Trophoblast cell (in vitro differentiated cells and primary cell): ENCODE data around the gene FNDC11.

Experiments used
- DNase-seq, 2 donors: peaks; one replicate each; pipeline ENCODE4 v3.0.0-alpha.2; 2016
- H2AFZ ChIP-seq: 2 replicates; pipeline ENCODE4 v1.6.1; 2013; ENCODE audit warnings: low read length, moderate library complexity, mild to moderate bottlenecking; ENCODE audit not compliant: insufficient read depth, poor library complexity
- H2AK5ac ChIP-seq: 2 replicates; pipeline ENCODE4 v1.6.1; 2013; ENCODE audit warnings: mild to moderate bottlenecking, low read length
- H2BK120ac ChIP-seq: 2 replicates; pipeline ENCODE4 v1.6.1; 2013; ENCODE audit warnings: low read length, mild to moderate bottlenecking, moderate library complexity; ENCODE audit not compliant: insufficient read depth, poor library complexity
- H2BK12ac ChIP-seq: 2 replicates; pipeline ENCODE4 v1.6.1; 2013; ENCODE audit warnings: mild to moderate bottlenecking, low read length, moderate library complexity
- H2BK5ac ChIP-seq: 2 replicates; pipeline ENCODE4 v1.6.1; 2013; ENCODE audit warnings: low read length, low read depth, moderate library complexity, mild to moderate bottlenecking; ENCODE audit not compliant: poor library complexity
- H3K14ac ChIP-seq: 2 replicates; pipeline ENCODE4 v1.6.1; 2013; ENCODE audit warnings: mild to moderate bottlenecking, low read length
- H3K18ac ChIP-seq: 2 replicates; pipeline ENCODE4 v1.6.1; 2013; ENCODE audit warnings: mild to moderate bottlenecking, low read length
- H3K23ac ChIP-seq: 2 replicates; pipeline ENCODE4 v1.6.1; 2013; ENCODE audit warnings: low read length
- H3K27ac ChIP-seq: 2 replicates; pipeline ENCODE4 v1.5.1; 2013; ENCODE audit warnings: low read depth, mild to moderate bottlenecking, inconsistent platforms, low read length, moderate library complexity
- H3K27me3 ChIP-seq: 2 replicates; pipeline ENCODE4 v1.6.1; 2013; ENCODE audit warnings: inconsistent platforms, mild to moderate bottlenecking, low read length, moderate library complexity; ENCODE audit not compliant: insufficient read depth
- H3K36me3 ChIP-seq, 2 experiments: 1 replicate in 1 of 2; 2 replicates in 1 of 2; pipeline ENCODE4 v1.6.1; 2013; ENCODE audit warnings: low read length in 2 of 2, mild to moderate bottlenecking in 2 of 2, moderate library complexity in 1 of 2; ENCODE audit not compliant: insufficient read depth in 2 of 2, control insufficient read depth in 1 of 2
- H3K4ac ChIP-seq: 2 replicates; pipeline ENCODE4 v1.6.1; 2013; ENCODE audit warnings: low read depth, mild to moderate bottlenecking, low read length, moderate library complexity
- H3K4me1 ChIP-seq, 2 experiments: 1 replicate in 1 of 2; 2 replicates in 1 of 2; pipeline ENCODE4 v1.6.1; 2013; ENCODE audit warnings: low read length in 2 of 2, mild to moderate bottlenecking in 2 of 2, moderate library complexity in 1 of 2; ENCODE audit not compliant: insufficient read depth in 2 of 2, control insufficient read depth in 1 of 2
- H3K4me2 ChIP-seq: 2 replicates; pipeline ENCODE4 v1.6.1; 2013; ENCODE audit warnings: inconsistent platforms, mild to moderate bottlenecking, low read length, moderate library complexity
- H3K4me3 ChIP-seq: 2 replicates; pipeline ENCODE4 v1.5.1; 2013; ENCODE audit warnings: mild to moderate bottlenecking, low read depth, low read length, inconsistent platforms
- H3K79me1 ChIP-seq: one replicate; pipeline ENCODE4 v1.6.1; 2013; ENCODE audit warnings: low read length
- H3K79me2 ChIP-seq: 2 replicates; pipeline ENCODE4 v1.6.1; 2013; ENCODE audit warnings: low read length, mild to moderate bottlenecking; ENCODE audit not compliant: control insufficient read depth, insufficient read depth, poor library complexity
- H3K9ac ChIP-seq: 2 replicates; pipeline ENCODE4 v1.6.1; 2013; ENCODE audit warnings: mild to moderate bottlenecking, low read length
- H3K9me3 ChIP-seq: 2 replicates; pipeline ENCODE4 v1.6.1; 2013; ENCODE audit warnings: low read depth, mild to moderate bottlenecking, control low read depth, inconsistent platforms, low read length; ENCODE audit not compliant: insufficient read depth
- H4K12ac ChIP-seq: 2 replicates; pipeline ENCODE4 v1.6.1; 2013; ENCODE audit warnings: low read depth, mild to moderate bottlenecking, low read length, moderate library complexity
- H4K8ac ChIP-seq: 2 replicates; pipeline ENCODE4 v1.6.1; 2013; ENCODE audit warnings: low read depth, mild to moderate bottlenecking, low read length, moderate library complexity
- H4K91ac ChIP-seq: one replicate; pipeline ENCODE4 v1.6.1; 2013; ENCODE audit warnings: low read depth, mild to moderate bottlenecking, low read length, moderate library complexity
- WGBS: extraction: QIAGEN DNeasy Blood & Tissue Kit; methylation state at CpG from one replicate; pipeline ENCODE4 v1.1.7; 2013; ENCODE audit warnings: missing lambda C conversion rate; ENCODE audit not compliant: insufficient read length, insufficient coverage; ENCODE audit errors: extremely low coverage; 5-methylcytosine and 5-hydroxymethylcytosine counted together

Gene FNDC11

DNA sequence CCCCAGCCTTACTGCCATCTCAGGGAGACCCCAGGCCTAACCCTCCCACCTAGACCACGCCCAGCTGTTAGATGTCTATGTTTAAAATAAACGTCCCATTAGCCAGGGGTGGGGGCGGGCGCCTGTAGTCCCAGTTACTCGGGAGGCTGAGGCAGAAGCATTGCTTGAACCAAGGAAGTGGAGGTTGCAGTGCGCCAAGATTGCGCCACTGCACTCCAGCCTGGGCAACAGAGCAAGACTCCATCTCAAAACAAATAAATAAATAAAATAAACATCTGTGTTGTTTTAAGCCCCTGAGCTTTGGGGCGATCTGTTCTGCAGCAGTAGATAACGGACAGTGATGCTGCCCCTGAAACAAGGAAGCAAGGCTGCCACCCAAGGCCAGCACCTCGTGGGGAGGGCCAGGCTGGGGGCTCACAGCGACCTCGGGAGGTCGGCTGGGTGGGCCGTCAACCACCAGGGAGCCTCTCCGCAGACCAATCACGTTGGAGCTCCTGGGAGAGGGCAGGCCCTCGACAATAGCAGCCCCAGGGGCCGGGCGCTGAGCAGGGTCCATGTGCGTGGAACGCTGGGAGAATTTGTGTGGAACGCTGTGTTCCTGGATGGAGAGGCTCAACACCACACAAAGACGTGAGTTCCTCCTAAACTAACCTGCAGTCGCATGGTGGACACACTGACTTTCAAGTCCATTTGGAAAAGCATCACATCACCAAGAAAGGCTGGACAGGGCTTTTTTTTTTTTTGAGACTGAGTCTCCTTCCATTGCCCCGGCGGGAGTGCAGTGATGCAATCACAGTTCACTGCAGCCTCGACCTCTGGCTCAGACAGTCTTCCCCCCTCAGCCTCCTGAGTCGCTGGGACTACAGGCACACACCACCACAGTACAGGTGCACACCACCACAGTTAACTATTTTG is 21.1 kb downstream of the FNDC11 start:
- H2AFZ ChIP-seq: no peak overlapping the region
- no peak overlapping the region for H3K4ac ChIP-seq
- H3K4me2 ChIP-seq: no peak overlapping the region
- peak overlapping the region; percentile 94 for H4K8ac ChIP-seq
- H4K91ac ChIP-seq: peak overlapping the region; percentile 87
- H3K4me1 ChIP-seq: peaks cover 3 to 12% of the 10 kb centered on the region in 2 experiments
- H3K27me3 ChIP-seq: no peaks in the 10 kb centered on the region
- H3K14ac ChIP-seq: no peak overlapping the region
- no CpG with 5 or more reads among the region's 28 CpGs for WGBS
- DNase-seq: peak in 1 of 2 donors; percentile 6
- no peak overlapping the region for H3K4me3 ChIP-seq
- H3K27ac ChIP-seq: no peak overlapping the region
- no peak overlapping the region for H3K18ac ChIP-seq
- H3K9me3 ChIP-seq: no peaks in the 10 kb centered on the region
- H3K79me1 ChIP-seq: peaks cover 8% of the 10 kb centered on the region
- no peak overlapping the region for H2BK5ac ChIP-seq
- H3K23ac ChIP-seq: no peak overlapping the region
- H2BK120ac ChIP-seq: no peak overlapping the region
- no peak overlapping the region for H3K9ac ChIP-seq
- H3K79me2 ChIP-seq: peaks cover 3% of the 10 kb centered on the region
- peaks cover 0 to 1% of the 10 kb centered on the region in 2 experiments for H3K36me3 ChIP-seq
- H4K12ac ChIP-seq: peak overlapping the region; percentile 73
- H2BK12ac ChIP-seq: peak overlapping the region; percentile 27
- no peak overlapping the region for H2AK5ac ChIP-seq

DNA sequence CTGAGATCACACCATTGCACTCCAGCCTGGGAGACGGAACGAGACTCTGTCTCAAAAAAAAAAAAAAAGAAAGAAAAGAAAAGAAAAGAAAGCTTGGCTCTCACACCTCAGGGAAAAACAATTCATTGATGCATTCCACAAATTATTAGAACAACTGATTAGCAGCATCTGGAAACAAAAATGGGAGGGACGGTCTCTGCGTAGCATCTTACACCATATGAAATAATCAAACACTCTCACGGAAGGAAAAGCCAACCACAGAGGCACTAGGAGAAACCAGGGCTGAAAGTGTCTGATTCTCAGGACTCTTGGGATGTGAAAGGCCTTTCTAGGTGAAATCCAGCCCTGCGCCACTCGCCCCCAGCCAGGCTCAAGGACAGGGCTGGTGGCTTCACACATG is 22.4 kb downstream of the FNDC11 start:
- Histone ChIP-seq H3K27me3 (no peaks in the 10 kb centered on the region), H2BK5ac (no peak overlapping the region), H4K91ac (no peak overlapping the region), H3K9ac (no peak overlapping the region), H2AFZ (no peak overlapping the region), H3K23ac (no peak overlapping the region), H3K4me1 (peaks cover 3 to 12% of the 10 kb centered on the region in 2 experiments), H2BK120ac (no peak overlapping the region), H4K8ac (no peak overlapping the region), H3K36me3 (no peaks in the 10 kb centered on the region), H3K14ac (no peak overlapping the region), H3K27ac (no peak overlapping the region), H3K9me3 (no peaks in the 10 kb centered on the region), H3K18ac (no peak overlapping the region), H2BK12ac (no peak overlapping the region), H3K79me1 (peaks cover 8% of the 10 kb centered on the region), H3K79me2 (peaks cover 3% of the 10 kb centered on the region), H2AK5ac (no peak overlapping the region), H4K12ac (no peak overlapping the region), H3K4me2 (no peak overlapping the region), H3K4me3 (no peak overlapping the region), H3K4ac (no peak overlapping the region)
- no CpG with 5 or more reads among the region's 7 CpGs for WGBS
- DNase-seq: peak in 1 of 2 donors; percentile 12

DNA sequence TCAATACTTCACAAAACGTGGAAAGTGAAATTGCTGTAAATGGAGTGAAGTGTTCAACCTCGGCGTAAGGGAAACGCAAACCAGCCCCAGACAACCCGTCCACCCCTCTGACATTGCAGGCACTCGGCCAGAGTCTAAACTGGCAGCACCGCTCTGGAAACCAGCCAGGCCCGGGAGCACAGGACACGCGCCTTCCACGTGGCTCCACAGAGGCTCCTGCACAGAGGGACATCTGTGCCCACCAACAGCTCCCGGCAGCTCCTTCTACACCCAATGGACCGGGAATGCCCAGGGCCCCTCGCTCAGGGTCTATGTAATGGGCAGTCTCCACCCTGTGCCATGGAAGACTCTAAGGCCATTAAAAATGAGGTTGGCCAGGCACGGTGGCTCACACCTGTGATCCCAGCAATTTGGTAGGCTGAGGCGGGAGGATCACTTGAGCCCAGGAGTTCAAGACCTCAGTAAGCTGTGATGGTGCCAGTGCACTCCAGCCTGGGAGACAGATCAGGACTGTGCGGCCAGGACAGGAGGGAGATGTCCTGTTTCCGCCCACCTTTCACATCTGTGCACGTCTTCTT is 23.4 kb downstream of the FNDC11 start:
- Histone ChIP-seq H3K23ac (no peak overlapping the region), H2BK5ac (no peak overlapping the region), H3K4ac (no peak overlapping the region), H3K9ac (no peak overlapping the region), H4K91ac (no peak overlapping the region), H3K36me3 (no peaks in the 10 kb centered on the region), H3K79me2 (peaks cover 3% of the 10 kb centered on the region), H3K9me3 (no peaks in the 10 kb centered on the region), H3K27me3 (no peaks in the 10 kb centered on the region), H2BK12ac (no peak overlapping the region), H3K4me1 (peaks cover 3 to 12% of the 10 kb centered on the region in 2 experiments), H3K18ac (no peak overlapping the region), H4K12ac (no peak overlapping the region), H3K27ac (no peak overlapping the region), H3K14ac (no peak overlapping the region), H4K8ac (no peak overlapping the region), H3K4me3 (no peak overlapping the region), H2AK5ac (no peak overlapping the region), H2AFZ (no peak overlapping the region), H2BK120ac (no peak overlapping the region), H3K79me1 (peaks cover 8% of the 10 kb centered on the region), H3K4me2 (no peak overlapping the region)
- WGBS: no CpG with 5 or more reads among the region's 19 CpGs
- DNase-seq: no peak

DNA sequence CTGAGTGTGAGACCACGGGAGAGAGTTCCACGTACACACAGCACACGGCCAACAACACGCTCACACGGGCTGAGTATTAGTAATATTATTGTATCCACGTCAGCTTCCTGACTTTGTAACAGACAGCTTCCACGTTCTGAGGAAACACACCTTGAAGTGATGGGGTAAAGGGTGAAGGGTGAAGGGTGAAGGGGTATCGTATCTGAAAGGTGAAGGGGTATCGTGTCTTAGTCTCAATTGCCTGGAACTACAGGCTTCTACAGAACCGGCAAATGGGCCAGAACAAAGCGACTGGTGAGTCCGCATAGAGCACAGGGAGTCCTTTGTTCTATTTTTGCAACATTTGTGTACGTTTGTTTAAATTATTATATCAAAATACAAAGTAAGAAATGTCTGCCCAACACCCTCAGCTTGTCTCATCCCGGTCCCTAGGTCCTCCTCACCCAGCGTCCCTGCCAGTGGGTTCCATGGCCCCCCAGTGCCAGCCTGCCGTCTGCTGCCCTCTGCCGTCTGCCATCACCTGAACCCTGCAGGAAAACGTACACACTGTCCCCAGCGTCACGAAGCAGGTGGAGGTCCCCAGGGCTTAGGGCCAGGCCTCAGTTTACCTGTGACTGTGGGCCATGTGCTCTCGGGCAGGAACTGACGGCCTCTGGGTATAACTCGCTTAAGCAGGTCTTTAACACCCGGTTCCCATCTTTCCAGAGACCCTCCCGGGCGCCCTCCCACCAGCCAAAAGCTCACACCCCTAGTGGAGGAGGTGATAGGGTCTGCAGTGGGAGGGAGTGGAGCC is 24.5 kb downstream of the FNDC11 start:
- H3K79me1 ChIP-seq: peaks cover 8% of the 10 kb centered on the region
- no peak overlapping the region for H3K23ac ChIP-seq
- H4K12ac ChIP-seq: no peak overlapping the region
- no peak for DNase-seq
- H2BK5ac ChIP-seq: no peak overlapping the region
- H3K18ac ChIP-seq: no peak overlapping the region
- no peaks in the 10 kb centered on the region for H3K36me3 ChIP-seq
- H4K91ac ChIP-seq: no peak overlapping the region
- no peak overlapping the region for H2AFZ ChIP-seq
- H3K4me1 ChIP-seq: peaks cover 3 to 9% of the 10 kb centered on the region in 2 experiments
- H2BK12ac ChIP-seq: no peak overlapping the region
- no peak overlapping the region for H3K14ac ChIP-seq
- H3K9ac ChIP-seq: no peak overlapping the region
- H3K4me3 ChIP-seq: no peak overlapping the region
- no peak overlapping the region for H3K4ac ChIP-seq
- H3K27me3 ChIP-seq: no peaks in the 10 kb centered on the region
- H3K79me2 ChIP-seq: peaks cover 3% of the 10 kb centered on the region
- H4K8ac ChIP-seq: no peak overlapping the region
- WGBS: no CpG with 5 or more reads among the region's 26 CpGs
- H3K9me3 ChIP-seq: no peaks in the 10 kb centered on the region
- H2AK5ac ChIP-seq: no peak overlapping the region
- no peak overlapping the region for H3K4me2 ChIP-seq
- no peak overlapping the region for H3K27ac ChIP-seq
- H2BK120ac ChIP-seq: no peak overlapping the region
